ENCODE data around the gene P3H4. TPM values are rescaled to one million over a fixed set of nuclear protein-coding genes. Genes with fewer than 3 reads are reported as not detected.

P3H4 gene
- total and polyA plus RNA-seq, 2 of the 4 experiments (the other 2 are of a cell fraction) = 21.5 to 66.7 TPM

Other genes starting within 250 kb of the P3H4 start
- gene KRT9, start 239.9 kb downstream of the P3H4 start, total RNA-seq (2012; rRNA removed) = not detected in 2 replicates
- not detected in 2 replicates for gene KRT9, start 239.9 kb downstream of the P3H4 start, polyA plus RNA-seq (2012; rRNA removed)
- not detected in 2 replicates for gene KRT14, start 225.1 kb downstream of the P3H4 start, total RNA-seq (2012; rRNA removed)
- not detected in 2 replicates for gene KRT14, start 225.1 kb downstream of the P3H4 start, polyA plus RNA-seq (2012; rRNA removed)
- gene KRT16, start 199.2 kb downstream of the P3H4 start, total RNA-seq (2012; rRNA removed) = not detected in 2 replicates
- not detected in 2 replicates for gene KRT16, start 199.2 kb downstream of the P3H4 start, polyA plus RNA-seq (2012; rRNA removed)
- 2.5 TPM in 2 replicates for gene KRT17, start 187.4 kb downstream of the P3H4 start, total RNA-seq (2012; rRNA removed)
- 4.6 and 5.3 TPM in 2 replicates for gene KRT17, start 187.4 kb downstream of the P3H4 start, polyA plus RNA-seq (2012; rRNA removed)
- gene EIF1, start 123.1 kb downstream of the P3H4 start, total RNA-seq (2012; rRNA removed) = 89.4 and 102 TPM in 2 replicates
- gene EIF1, start 123.1 kb downstream of the P3H4 start, polyA plus RNA-seq (2012; rRNA removed) = 381 and 388 TPM in 2 replicates
- not detected in 2 replicates for gene GAST, start 99.6 kb downstream of the P3H4 start, total RNA-seq (2012; rRNA removed)
- not detected in 2 replicates for gene GAST, start 99.6 kb downstream of the P3H4 start, polyA plus RNA-seq (2012; rRNA removed)
- under 0.01 TPM in 1 of 2 replicates, not detected in the other for gene HAP1, start 77.3 kb downstream of the P3H4 start, total RNA-seq (2012; rRNA removed)
- 0.09 and 0.11 TPM in 2 replicates for gene HAP1, start 77.3 kb downstream of the P3H4 start, polyA plus RNA-seq (2012; rRNA removed)
- 12.9 and 14.7 TPM in 2 replicates for gene JUP, start 25.2 kb downstream of the P3H4 start, total RNA-seq (2012; rRNA removed)
- 27.3 and 28.4 TPM in 2 replicates for gene JUP, start 25.2 kb downstream of the P3H4 start, polyA plus RNA-seq (2012; rRNA removed)
- gene FKBP10, start 1.1 kb upstream of the P3H4 start, total RNA-seq (2012; rRNA removed) = 156 and 170 TPM in 2 replicates
- 984 and 1,083 TPM in 2 replicates for gene FKBP10, start 1.1 kb upstream of the P3H4 start, polyA plus RNA-seq (2012; rRNA removed)
- gene NT5C3B, start 24.3 kb upstream of the P3H4 start, total RNA-seq (2012; rRNA removed) = 83.0 and 92.7 TPM in 2 replicates
- gene NT5C3B, start 24.3 kb upstream of the P3H4 start, polyA plus RNA-seq (2012; rRNA removed) = 58.0 and 59.9 TPM in 2 replicates
- gene KLHL10, start 25.9 kb upstream of the P3H4 start, total RNA-seq (2012; rRNA removed) = under 0.01 and 0.18 TPM in 2 replicates
- gene KLHL10, start 25.9 kb upstream of the P3H4 start, polyA plus RNA-seq (2012; rRNA removed) = 0.07 TPM in 1 of 2 replicates, not detected in the other
- 38.5 and 43.6 TPM in 2 replicates for gene KLHL11, start 53.5 kb upstream of the P3H4 start, total RNA-seq (2012; rRNA removed)
- gene KLHL11, start 53.5 kb upstream of the P3H4 start, polyA plus RNA-seq (2012; rRNA removed) = 3.5 and 4.1 TPM in 2 replicates
- 228 and 230 TPM in 2 replicates for gene ACLY, start 107.0 kb upstream of the P3H4 start, total RNA-seq (2012; rRNA removed)
- gene ACLY, start 107.0 kb upstream of the P3H4 start, polyA plus RNA-seq (2012; rRNA removed) = 167 and 170 TPM in 2 replicates
- gene ODAD4, start 118.7 kb upstream of the P3H4 start, total RNA-seq (2012; rRNA removed) = 0.54 and 0.56 TPM in 2 replicates
- gene ODAD4, start 118.7 kb upstream of the P3H4 start, polyA plus RNA-seq (2012; rRNA removed) = 0.37 and 0.38 TPM in 2 replicates
- 45.5 and 50.3 TPM in 2 replicates for gene CNP, start 154.8 kb upstream of the P3H4 start, total RNA-seq (2012; rRNA removed)
- 46.4 and 56.5 TPM in 2 replicates for gene CNP, start 154.8 kb upstream of the P3H4 start, polyA plus RNA-seq (2012; rRNA removed)
- gene DNAJC7, start 205.5 kb upstream of the P3H4 start, total RNA-seq (2012; rRNA removed) = 71.7 and 76.9 TPM in 2 replicates
- 42.3 and 49.3 TPM in 2 replicates for gene DNAJC7, start 205.5 kb upstream of the P3H4 start, polyA plus RNA-seq (2012; rRNA removed)
- gene NKIRAS2, start 208.1 kb upstream of the P3H4 start, total RNA-seq (2012; rRNA removed) = 20.8 and 25.6 TPM in 2 replicates
- 51.8 and 55.1 TPM in 2 replicates for gene NKIRAS2, start 208.1 kb upstream of the P3H4 start, polyA plus RNA-seq (2012; rRNA removed)
- under 0.01 TPM in 1 of 2 replicates, not detected in the other for gene C17orf113, start 238.7 kb upstream of the P3H4 start, total RNA-seq (2012; rRNA removed)
- gene C17orf113, start 238.7 kb upstream of the P3H4 start, polyA plus RNA-seq (2012; rRNA removed) = 0.03 and 0.07 TPM in 2 replicates

Measured in IMR-90 (cell line).